HG03066 (cell line): ENCODE results near the gene PLEKHB2.
A peak's percentile ranks its signal among the peaks of the same experiment; 100 is the strongest.
"Not testable (repeated sequence)": the region's sequence is repeated elsewhere in the genome, so short reads cannot be mapped to it uniquely, and the experiment has no call there.

Experiments
- ATAC-seq: cut with Tn5 transposase; IDR thresholded peaks from one replicate; pipeline ENCODE4 v1.9.1; 2021; ENCODE audit warnings: low read depth; ENCODE audit not compliant: unreplicated experiment

Gene PLEKHB2, protein sequence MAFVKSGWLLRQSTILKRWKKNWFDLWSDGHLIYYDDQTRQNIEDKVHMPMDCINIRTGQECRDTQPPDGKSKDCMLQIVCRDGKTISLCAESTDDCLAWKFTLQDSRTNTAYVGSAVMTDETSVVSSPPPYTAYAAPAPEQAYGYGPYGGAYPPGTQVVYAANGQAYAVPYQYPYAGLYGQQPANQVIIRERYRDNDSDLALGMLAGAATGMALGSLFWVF

DNA sequence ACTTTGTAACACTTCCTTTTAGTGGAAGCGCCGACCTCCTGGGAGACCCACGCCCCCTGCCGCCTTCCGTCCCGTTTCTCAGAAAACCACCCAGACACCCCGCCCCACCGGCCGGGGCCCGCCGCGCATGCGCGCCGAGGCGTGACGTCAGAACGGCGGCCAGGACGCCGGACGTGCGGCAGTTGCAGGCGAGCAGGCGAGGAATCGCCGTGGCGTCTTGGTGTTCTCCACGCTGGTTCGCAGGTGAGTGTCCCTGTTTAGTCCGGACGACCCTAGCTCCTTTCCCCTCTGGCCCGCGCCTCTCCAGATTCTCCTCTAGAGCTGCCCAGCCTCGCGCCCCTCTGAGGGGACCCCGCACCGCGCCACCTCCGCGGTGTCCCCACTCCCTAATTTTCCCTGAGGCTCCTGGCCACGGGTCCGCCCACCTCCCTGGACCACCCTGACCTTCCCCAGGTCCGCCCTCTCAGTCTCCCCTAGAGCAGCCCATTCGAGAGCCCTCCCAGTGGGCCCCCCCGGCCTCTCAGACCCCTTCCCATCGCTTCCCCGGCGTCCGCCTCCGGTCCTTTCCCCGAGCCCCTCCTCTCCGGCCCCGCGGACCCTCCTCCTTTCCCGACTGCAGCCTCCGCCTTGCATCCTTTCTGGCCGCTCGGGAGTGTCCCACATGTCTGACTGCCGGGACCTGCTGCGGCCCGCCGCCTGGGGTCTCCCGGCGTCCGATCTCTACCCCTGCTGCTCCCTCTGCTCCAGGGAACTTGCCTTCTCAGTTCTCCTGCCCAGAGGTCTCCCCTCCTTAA, at the start of gene PLEKHB2:
TSS of gene PLEKHB2 (plus strand) at position 181 of the 794 bp plus-strand sequence. CDS start 15,606 bp downstream, outside the sequence.
- ATAC-seq = peak; percentile 70

GRCh38 chr2:131056204-131056931, 48.8 kb upstream of the PLEKHB2 start:
- ATAC-seq = no peak

DNA sequence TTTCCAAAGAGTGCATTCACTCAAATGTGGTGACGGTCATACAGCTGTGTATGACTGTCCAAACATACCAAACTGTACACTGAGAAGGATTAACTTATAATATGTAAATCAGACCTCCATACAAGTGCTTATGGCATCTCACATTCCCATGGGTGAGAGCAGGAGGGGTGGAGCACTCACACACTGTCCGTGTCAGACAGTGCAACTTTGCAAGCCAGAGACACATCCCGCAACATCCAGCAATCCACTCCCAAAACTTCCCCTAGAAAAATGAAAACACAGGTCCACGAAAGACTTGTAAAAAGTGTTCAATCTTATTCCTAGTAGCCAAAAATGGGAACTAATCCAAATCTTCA, 48.2 kb upstream of the PLEKHB2 start:
- ATAC-seq = no peak

- no peak for ATAC-seq
Observed at GRCh38 chr2:131058214-131058843, 46.8 kb upstream of the PLEKHB2 start.

DNA sequence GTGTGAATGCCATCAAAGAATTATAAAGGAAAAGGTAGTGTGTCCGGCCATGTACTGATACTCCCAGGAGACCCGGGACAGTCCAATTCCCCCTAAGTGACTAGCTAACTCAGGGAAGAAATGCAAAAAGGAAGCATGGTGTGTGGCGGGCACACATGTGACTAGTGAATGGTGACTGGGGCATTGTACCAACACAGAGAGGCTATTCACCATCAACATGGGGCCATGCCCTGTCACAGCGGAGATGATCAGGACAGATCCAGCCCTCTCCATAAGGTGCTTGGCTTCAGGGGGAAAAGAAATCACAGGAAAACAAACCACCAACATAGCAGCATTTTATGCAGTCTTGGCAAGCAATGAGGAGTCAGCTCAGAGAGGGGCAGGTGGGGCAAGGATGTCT, 46.2 kb upstream of the PLEKHB2 start:
- no peak for ATAC-seq

DNA sequence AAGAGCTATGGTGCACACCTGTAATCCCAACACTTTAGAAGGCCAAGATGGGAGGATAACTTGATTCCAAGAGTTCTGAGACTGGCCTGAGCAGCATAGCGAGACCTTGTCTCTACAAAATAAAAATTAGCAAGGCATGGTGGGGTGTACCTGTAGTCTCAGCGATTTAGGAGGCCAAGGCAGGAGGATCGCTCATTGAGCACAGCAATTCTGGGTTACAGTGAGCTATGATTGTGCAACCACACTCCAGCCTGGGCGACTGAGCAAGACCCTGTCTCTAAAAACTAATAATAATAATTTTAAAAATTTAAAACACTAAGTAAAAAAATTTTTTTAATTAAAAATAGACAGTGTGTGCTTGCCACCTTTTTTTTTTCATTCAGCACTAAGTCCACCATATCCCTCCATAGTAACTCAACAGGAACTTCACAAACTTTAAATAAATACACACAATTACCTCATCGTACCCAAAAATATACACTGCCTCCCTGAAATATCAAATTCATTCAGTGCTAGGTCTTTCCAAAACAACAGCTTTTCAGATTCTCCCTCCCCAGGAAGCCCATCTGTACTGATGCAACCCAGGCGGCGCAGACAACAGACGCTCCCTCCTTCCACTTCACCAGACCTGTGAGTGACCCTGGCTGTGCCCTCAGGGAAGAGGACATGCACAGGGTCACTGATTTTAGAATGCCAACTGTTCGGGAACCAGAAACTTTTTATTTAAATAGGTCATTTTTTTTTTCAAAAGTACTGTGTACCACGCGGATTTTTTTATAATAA, 41.4 kb upstream of the PLEKHB2 start:
- no peak for ATAC-seq

DNA sequence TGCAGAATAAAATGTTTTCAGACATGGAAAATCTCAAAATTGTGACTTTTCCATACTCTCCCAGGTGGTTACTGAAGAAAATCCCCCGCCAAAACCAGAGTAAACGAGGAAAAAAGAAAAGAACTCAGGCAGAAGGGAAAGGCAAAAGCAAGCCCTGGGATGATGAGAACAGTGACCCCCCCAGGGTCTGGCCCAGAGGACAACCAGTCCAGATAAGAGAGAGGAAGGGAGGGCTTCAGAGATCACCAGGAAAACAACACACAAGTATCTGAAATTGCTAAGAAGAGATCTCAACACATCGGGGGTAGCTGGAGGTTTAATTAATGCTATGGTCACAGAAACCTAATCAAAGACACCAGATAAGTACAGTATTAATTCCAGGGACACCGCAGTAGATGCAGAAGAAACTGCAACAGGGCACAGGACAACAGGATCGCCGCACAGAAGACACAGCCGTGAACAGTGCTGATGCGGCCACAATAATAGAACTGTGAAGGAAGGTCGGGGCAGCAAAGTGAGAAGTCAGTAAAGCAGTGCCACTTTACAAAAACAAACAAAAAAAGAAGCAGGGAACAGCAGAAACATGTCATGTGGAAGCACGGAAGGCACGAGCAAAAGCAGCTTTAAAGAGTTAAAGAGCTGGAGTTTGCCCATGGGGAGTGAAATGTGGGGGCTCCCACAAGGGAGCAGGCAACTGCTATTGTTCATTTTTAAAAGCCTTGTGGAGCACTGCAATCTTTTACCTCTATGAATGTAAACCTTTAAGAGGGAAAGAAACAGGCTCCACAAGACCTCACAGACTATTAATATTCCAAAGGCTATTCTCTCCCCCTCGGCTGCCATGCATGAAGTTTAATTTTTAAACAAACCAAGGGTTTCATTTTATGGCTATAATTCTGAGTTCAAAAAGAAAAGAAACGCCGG, 40.3 kb upstream of the PLEKHB2 start:
- no peak for ATAC-seq

DNA sequence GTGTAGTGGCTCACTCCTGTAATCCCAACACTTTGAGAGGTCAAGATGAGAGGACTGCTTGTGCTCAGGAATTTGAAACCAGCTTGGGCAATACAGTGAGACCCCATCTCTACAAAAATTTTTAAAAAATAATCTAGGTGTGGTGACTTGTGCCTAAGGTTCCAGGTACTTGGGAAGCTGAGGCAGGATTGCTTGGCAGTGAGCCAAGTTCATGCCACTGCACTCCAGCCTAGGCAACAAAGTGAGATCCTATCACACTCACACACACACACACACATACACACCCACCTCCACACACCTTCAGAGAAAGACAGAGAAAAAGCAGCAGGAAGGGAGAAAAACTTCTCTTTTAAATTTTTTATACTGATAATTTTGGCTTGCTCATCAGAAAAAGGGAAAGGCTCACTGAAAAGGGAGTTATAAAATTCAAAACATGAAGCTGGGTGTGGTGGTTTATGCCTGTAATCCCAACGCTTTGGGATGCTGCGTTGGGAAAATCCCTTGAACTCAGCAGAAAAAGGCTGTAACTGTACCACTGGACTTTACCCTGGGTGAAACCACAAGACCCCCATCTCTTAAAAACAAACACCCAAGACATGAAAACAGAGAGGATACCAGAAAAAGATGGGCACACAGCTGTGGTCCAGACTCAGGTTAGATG, 37.5 kb upstream of the PLEKHB2 start:
- no peak for ATAC-seq

- not testable (repeated sequence) for ATAC-seq
Observed at GRCh38 chr2:131068172-131068571, 37.0 kb upstream of the PLEKHB2 start.

GRCh38 chr2:131075578-131075977, 29.6 kb upstream of the PLEKHB2 start:
- not testable (repeated sequence) for ATAC-seq

DNA sequence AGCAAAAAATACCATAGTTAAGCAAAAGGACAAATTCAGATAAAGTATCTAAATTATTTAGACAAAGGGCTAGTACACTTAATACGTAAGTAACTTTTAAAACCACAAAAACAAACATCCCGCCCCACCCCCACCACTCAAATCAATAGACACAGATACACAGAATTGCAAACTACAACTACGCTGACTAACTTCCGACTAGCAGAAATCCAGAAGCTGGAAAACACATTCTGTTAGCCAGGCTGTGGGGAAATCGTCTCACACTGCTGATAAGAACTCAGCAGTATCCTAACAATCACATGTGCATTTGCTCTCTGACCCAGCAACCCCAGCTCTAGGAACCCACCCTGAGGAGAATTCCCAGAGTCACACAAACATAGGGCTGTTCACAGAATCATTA, 28.4 kb upstream of the PLEKHB2 start:
- no peak for ATAC-seq

DNA sequence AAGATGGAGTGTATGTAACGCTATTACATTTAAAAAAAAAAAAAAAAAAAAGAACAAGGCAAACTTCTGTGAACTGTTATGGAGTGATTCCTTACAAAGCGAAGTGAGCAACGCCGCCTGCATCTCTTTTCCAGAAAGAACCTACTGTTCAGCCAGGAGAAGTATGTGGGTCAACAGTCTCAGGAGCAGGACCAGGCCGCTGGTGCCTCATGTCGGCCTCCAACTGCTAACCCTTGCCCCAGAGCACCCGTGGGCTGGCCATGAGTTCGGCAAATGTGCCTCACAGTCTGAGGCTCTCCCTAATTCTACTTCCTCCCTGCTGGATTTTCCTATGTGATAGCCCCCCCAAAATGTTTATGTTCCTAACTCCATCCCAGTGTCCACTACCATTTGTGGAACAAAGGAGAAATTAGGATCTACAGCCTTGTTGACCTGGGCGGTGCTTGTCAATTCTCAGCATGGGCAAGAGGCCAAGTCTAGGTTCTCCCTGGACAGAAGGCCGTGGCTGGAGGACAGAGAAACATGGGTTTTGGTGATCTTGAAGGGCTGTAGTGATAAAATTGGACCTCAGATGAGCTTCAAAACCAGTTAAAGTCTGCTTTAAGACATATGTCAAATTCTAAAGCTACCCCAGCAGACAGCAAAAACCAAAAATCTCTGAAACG, 27.8 kb upstream of the PLEKHB2 start:
- no peak for ATAC-seq

DNA sequence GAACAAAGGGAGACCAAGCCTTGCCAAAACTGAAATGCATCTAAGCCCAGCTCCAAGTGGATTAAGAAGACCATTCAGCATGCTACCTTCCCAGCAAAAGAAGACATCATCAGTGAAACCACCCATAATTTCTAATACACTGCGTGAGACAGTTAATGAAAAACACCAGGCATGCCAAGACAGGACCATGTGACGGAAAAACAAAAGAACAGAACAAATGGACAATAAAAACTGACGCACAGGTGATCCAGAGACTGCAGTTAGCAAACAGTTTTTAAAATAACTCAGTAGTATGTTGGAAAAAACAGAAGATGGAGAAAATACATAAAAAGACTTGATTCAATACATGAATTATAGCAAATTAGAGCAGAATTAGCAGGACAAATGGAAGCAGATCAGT, 27.2 kb upstream of the PLEKHB2 start:
- ATAC-seq = no peak

- not testable (repeated sequence) for ATAC-seq
Observed at GRCh38 chr2:131079931-131080330, 25.2 kb upstream of the PLEKHB2 start.

DNA sequence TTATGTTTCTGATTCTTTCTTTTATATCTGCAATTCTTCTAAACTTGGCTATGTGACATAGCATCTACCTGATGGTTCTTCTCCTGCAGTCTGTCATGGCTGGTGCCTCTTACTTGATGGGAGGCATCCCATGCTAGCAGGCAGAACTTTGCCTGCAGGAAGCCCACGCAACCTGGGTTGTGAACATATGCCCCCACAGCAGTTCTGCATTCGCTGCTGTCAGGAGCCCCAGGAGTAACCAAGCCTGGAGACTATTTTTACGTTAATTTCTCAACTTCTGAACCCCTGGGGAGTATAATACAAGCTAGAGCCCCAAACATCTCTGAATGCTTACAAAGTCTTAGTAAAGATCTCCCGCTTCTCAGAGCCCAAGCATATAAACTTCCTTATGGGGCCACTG, 23.9 kb upstream of the PLEKHB2 start:
- ATAC-seq = no peak

GRCh38 chr2:131085646-131086045, 19.5 kb upstream of the PLEKHB2 start:
- no peak for ATAC-seq

GRCh38 chr2:131092458-131093005, 12.6 kb upstream of the PLEKHB2 start:
- no peak for ATAC-seq
